K562 (cell line): ENCODE measurements around the gene EPDR1. TPM values are rescaled to one million over a fixed set of nuclear protein-coding genes. Genes with fewer than 3 reads are reported as not detected.

Experiments used
- ATAC-seq: fragments of 200-7000 bp; cut with Tn5 transposase; 3 replicates; pipeline ENCODE4 v1.9.1; 2020; ENCODE audit warnings: moderate library complexity
- BruUV-seq: library from RNA; stranded (reverse); fragments of 400-500 nt; replicated peaks from 2 replicates; lab custom pipeline; 2021; lab: Mats Ljungman, UMichigan
- CTCF ChIA-PET: fragments of 300-600 bp; formaldehyde crosslinking; extraction: SDS; loops from one replicate; lab custom pipeline; 2021; ENCODE audit warnings: low intra/inter-chr PET ratio; lab: Yijun Ruan, JAX
- POLR2A ChIA-PET: fragments of 300-600, 350-650 bp; sonication (Branson Sonifier 250); formaldehyde crosslinking; extraction: SDS; loops from one replicate; lab custom pipeline; 2021; ENCODE audit warnings: antibody characterized with exemption, inconsistent platforms; lab: Yijun Ruan, JAX
- DNase-seq, 4 experiments: peaks; one replicate each; pipeline versions ENCODE4 v3.0.0 to v3.0.0-alpha.2; 2011 to 2018; ENCODE audit warnings: low spot score in 3 of 4, mixed read lengths in 3 of 4; ENCODE audit errors: extremely low read depth in 1 of 4
- FAIRE-seq: peaks from 2 replicates; lab custom pipeline; 2011; peaks lifted over from hg19 to GRCh38; lab: Jason Lieb, UNC
- H2AFZ ChIP-seq: 2 replicates; pipeline ENCODE4 v1.6.0; 2011; ENCODE audit warnings: low read depth, low read length, control low read depth, inconsistent platforms
- H3K27ac ChIP-seq: fragments of 200-600 bp; 3 replicates; pipeline ENCODE4 v1.8.0; 2011; ENCODE audit warnings: low read depth, mild to moderate bottlenecking, control low read depth, inconsistent platforms, low read length, moderate library complexity, mixed read lengths; ENCODE audit errors: extremely low read depth
- H3K27me3 ChIP-seq, 2 experiments: fragments of 300-600 bp in 1 of 2; 2 replicates in 1 of 2; 3 replicates in 1 of 2; pipeline versions ENCODE4 v1.6.0 to v1.8.0; 2011; ENCODE audit warnings: inconsistent platforms in 2 of 2, low read length in 2 of 2, mild to moderate bottlenecking in 1 of 2, mixed read lengths in 1 of 2, moderate library complexity in 1 of 2; ENCODE audit not compliant: control insufficient read depth in 2 of 2, insufficient read depth in 2 of 2
- H3K36me3 ChIP-seq: fragments of 300-600 bp; 3 replicates; pipeline ENCODE4 v1.8.0; 2011; ENCODE audit warnings: mild to moderate bottlenecking, low read length, inconsistent platforms; ENCODE audit not compliant: control insufficient read depth, insufficient read depth
- H3K4me1 ChIP-seq, 2 experiments: fragments of 200-600 bp in 1 of 2; replicated peaks in 1 of 2; 2 replicates in 1 of 2; 3 replicates in 1 of 2; pipeline versions ENCODE4 v1.5.1 to v1.8.0; 2011; ENCODE audit warnings: inconsistent platforms in 2 of 2, low read length in 2 of 2, mild to moderate bottlenecking in 1 of 2, mixed read lengths in 1 of 2, moderate library complexity in 1 of 2; ENCODE audit not compliant: control insufficient read depth in 2 of 2, insufficient read depth in 2 of 2
- H3K4me2 ChIP-seq: 2 replicates; pipeline ENCODE4 v1.6.1; 2011; ENCODE audit warnings: low read length, control low read depth, inconsistent platforms, mixed read lengths; ENCODE audit not compliant: insufficient read depth
- H3K4me3 ChIP-seq: fragments of 200-600 bp; sonication (generic), shearing (Covaris generic); 2 replicates; pipeline ENCODE4 v1.5.1; 2016; ENCODE audit warnings: control low read depth, inconsistent platforms
- H3K79me2 ChIP-seq: fragments of 200-600 bp; 3 replicates; pipeline ENCODE4 v1.8.0; 2011; ENCODE audit warnings: low read length, inconsistent platforms; ENCODE audit not compliant: control insufficient read depth, insufficient read depth
- H3K9ac ChIP-seq, 2 experiments: 2 replicates each; pipeline versions ENCODE4 v1.6.0 to v1.6.1; 2011; ENCODE audit warnings: low read depth in 2 of 2, low read length in 2 of 2, control low read depth in 1 of 2, inconsistent platforms in 1 of 2, mild to moderate bottlenecking in 1 of 2, mixed read lengths in 1 of 2; ENCODE audit not compliant: insufficient read depth in 1 of 2
- H3K9me1 ChIP-seq: one replicate; pipeline ENCODE4 v1.6.0; 2011; ENCODE audit warnings: inconsistent platforms, mild to moderate bottlenecking, low read length, moderate library complexity; ENCODE audit not compliant: control insufficient read depth, insufficient read depth
- H3K9me3 ChIP-seq: replicated peaks from 2 replicates; pipeline ENCODE4 v1.5.1; 2011; ENCODE audit warnings: low read depth, low read length, inconsistent platforms; ENCODE audit not compliant: control insufficient read depth, insufficient read depth
- H4K20me1 ChIP-seq: replicated peaks from 2 replicates; pipeline ENCODE4 v1.6.1; 2011; ENCODE audit warnings: low read length, inconsistent platforms, mixed read lengths; ENCODE audit not compliant: control insufficient read depth, insufficient read depth
- DEAF1 ChIP-seq: fragments of 450-650 bp; formaldehyde crosslinking; IDR thresholded peaks from 2 replicates; pipeline ENCODE4 v1.4.0; 2020; ENCODE audit warnings: mild to moderate bottlenecking, moderate library complexity
- IFI16 ChIP-seq: fragments of 250-450 bp; sonication (Bioruptor Pico); IDR thresholded peaks from 2 replicates; pipeline ENCODE4 v2.1.2; 2022; ENCODE audit warnings: mild to moderate bottlenecking, inconsistent platforms
- RAD21 ChIP-seq, 2 experiments: fragments of 250-450 bp in 1 of 2; fragments of 450-650 bp in 1 of 2; sonication (Bioruptor Pico) in 1 of 2; formaldehyde crosslinking in 1 of 2; IDR thresholded peaks in 1 of 2; conservative IDR thresholded peaks in 1 of 2; 2 replicates each; pipeline versions ENCODE4 v1.4.0 to v1.8.0; 2020 to 2022; ENCODE audit warnings: mild to moderate bottlenecking in 2 of 2, moderate library complexity in 1 of 2
- U2AF2 ChIP-seq: fragments of 200-400 bp; formaldehyde crosslinking; optimal IDR thresholded peaks from 2 replicates; pipeline ENCODE3; 2017; ENCODE audit warnings: low read depth, mild to moderate bottlenecking, low read length
- ZHX1 ChIP-seq: fragments of 150-350 bp; conservative IDR thresholded peaks from 2 replicates; pipeline ENCODE4 v1.6.1; 2014; ENCODE audit warnings: low read length
- ZNF253 ChIP-seq: fragments of 250-450 bp; sonication (Bioruptor Pico); conservative IDR thresholded peaks from 2 replicates; pipeline ENCODE4 v1.6.1; 2021; ENCODE audit warnings: mild to moderate bottlenecking
- WGBS: fragments of 100-300 bp; shearing (Covaris generic); methylation state at CpG from one replicate; pipeline ENCODE4 v1.1.6; 2016; ENCODE audit warnings: low coverage, mixed read lengths; ENCODE audit not compliant: insufficient coverage; ENCODE audit errors: missing lambda C conversion rate; 5-methylcytosine and 5-hydroxymethylcytosine counted together
- in situ Hi-C: fragments of 300-500 bp; cut with MboI; formaldehyde crosslinking; loops from 4 replicates; pipeline ENCODE4 v1.15.0; 2018; ENCODE audit warnings: inconsistent platforms, mixed read lengths
- intact Hi-C: fragments of 100-400 bp; cut with micrococcal nuclease; formaldehyde crosslinking; loops from 2 replicates; pipeline ENCODE4 v1.14.2; 2022
- polyA plus RNA-seq, 8 experiments: library from polyadenylated mRNA; depleted of rRNA in 4 of 8; stranded (reverse) in 5 of 8; unstranded in 3 of 8; fragments of >200 nt; fragmentation: Nextera tagmentation in 2 of 8; fragmentation: Illumina TruSeq in 1 of 8; extraction: Ambion mirVana in 2 of 8; extraction: Trizol in 1 of 8; gene quantifications; 2 replicates each; pipeline versions ENCODE4 v1.2.1 to v1.2.3, GENCODE V29; 2011 to 2014; ENCODE audit warnings: inconsistent platforms in 1 of 8, missing spikeins in 1 of 8
- total RNA-seq, 7 experiments: library from RNA; depleted of rRNA in 6 of 7; stranded (reverse); fragments of >200 nt in 6 of 7; fragmentation: Illumina TruSeq in 2 of 7; extraction: Trizol in 2 of 7; gene quantifications; 2 replicates each; pipeline versions ENCODE4 v1.2.1 to v1.2.3, GENCODE V29; 2011 to 2021; ENCODE audit warnings: low replicate concordance in 1 of 7

EPDR1 gene
- total and polyA plus RNA-seq, 9 of the 15 experiments (the other 6 are each of a cell fraction or from before 2014, with no cell fraction given): 0.01 to 0.11 TPM; not detected in 7

- BruUV-seq: no TSS peak
- Histone ChIP-seq H2AFZ (no peak overlapping the region), H3K9me3 (no peaks in the 10 kb centered on the region), H3K4me1 (peaks cover 5 to 6% of the 10 kb centered on the region in 2 experiments; a peak in 3 of 5 replicates), H3K9ac (no peak overlapping the region), H3K4me2 (no peak overlapping the region), H3K27me3 (no peaks in the 10 kb centered on the region), H3K9me1 (no peaks in the 10 kb centered on the region), H3K4me3 (no peak overlapping the region), H3K79me2 (no peaks in the 10 kb centered on the region), H3K36me3 (no peaks in the 10 kb centered on the region), H4K20me1 (no peaks in the 10 kb centered on the region; the same call in 1 of the 2 replicates), H3K27ac (no peak overlapping the region)
- WGBS: 3% methylated on average over 3 of the region's 3 CpGs
- ATAC-seq: no peak
- no peak for FAIRE-seq
- intact Hi-C loops: loop anchor here (2.0 to 5.0 kb wide), 2 partner anchors 323 to 418 kb away; no protein-coding TSS in a partner anchor
- in situ Hi-C loops: loop anchor here (5.0 to 10.0 kb wide), 2 partner anchors 323 to 455 kb away; no protein-coding TSS in a partner anchor
- no peak for DNase-seq
- POLR2A ChIA-PET: no interaction called here
- CTCF ChIA-PET: interaction anchor here (3.0 kb wide), 1 partner anchor 323 kb away, joined by 31 read pairs; no protein-coding TSS in a partner anchor
- TF ChIP-seq ZNF253 (CRISPR knock-in tag): no peak
- no peak for TF ChIP-seq IFI16 (CRISPR knock-in tag)
These were observed 20.7 kb upstream of the EPDR1 start for GRCh38 chr7:37899712-37900247.

- Histone ChIP-seq H2AFZ (0 out of 2 replicates have a peak overlapping the region, but pooled peaks have one; percentile 15), H4K20me1 (no peaks in the 10 kb centered on the region; the same call in 1 of the 2 replicates), H3K4me2 (no peak overlapping the region), H3K9me1 (no peaks in the 10 kb centered on the region), H3K4me3 (no peak overlapping the region), H3K27ac (no peak overlapping the region), H3K4me1 (peaks cover 5 to 6% of the 10 kb centered on the region in 2 experiments; a peak in 3 of 5 replicates), H3K9me3 (no peaks in the 10 kb centered on the region), H3K9ac (no peak overlapping the region), H3K36me3 (no peaks in the 10 kb centered on the region), H3K27me3 (no peaks in the 10 kb centered on the region), H3K79me2 (no peaks in the 10 kb centered on the region)
- CTCF ChIA-PET: interaction anchor here (0.6 to 3.0 kb wide), 10 partner anchors 141 to 1412 kb away, joined by 3 to 31 read pairs (median 4); no protein-coding TSS in a partner anchor
- DNase-seq (peak; percentile 37 to 58 (median 41)), FAIRE-seq (peak; percentile 57), ATAC-seq (peak; percentile 87)
- intact Hi-C loops (loop anchor here (1.0 to 5.0 kb wide), 4 partner anchors 140 to 416 kb away; no protein-coding TSS in a partner anchor), in situ Hi-C loops (loop anchor here (5.0 to 10.0 kb wide), 2 partner anchors 321 to 453 kb away; no protein-coding TSS in a partner anchor)
- POLR2A ChIA-PET: interaction anchor here (0.8 kb wide), 1 partner anchor 208 kb away, joined by 3 read pairs; no protein-coding TSS in a partner anchor
- BruUV-seq: no TSS peak
- 0% methylated on average over 6 of the region's 6 CpGs for WGBS
- TF ChIP-seq DEAF1 (CRISPR knock-in tag) (0 out of 2 replicates have a peak, but pooled peaks have one; percentile 35), ZHX1 (no peak), U2AF2 (no peak), RAD21 (CRISPR knock-in tag; conservative IDR thresholded peaks at IDR 0.05 in 1 of 2, IDR thresholded peaks at IDR 0.05 in 1 of 2) (peak; percentile 69 to 79)
These were observed 19.1 kb upstream of the EPDR1 start for GRCh38 chr7:37901236-37901827.
